HPDE6-E6E7 (cell line): ENCODE results near the gene MIEN1.
"Not testable (repeated sequence)": the region's sequence is repeated elsewhere in the genome, so short reads cannot be mapped to it uniquely, and the experiment has no call there.

Source experiments
- DNase-seq: peaks from one replicate; pipeline ENCODE4 v3.0.0; 2011; ENCODE audit warnings: missing footprints; ENCODE audit errors: extremely low spot score

MIEN1 gene

DNA sequence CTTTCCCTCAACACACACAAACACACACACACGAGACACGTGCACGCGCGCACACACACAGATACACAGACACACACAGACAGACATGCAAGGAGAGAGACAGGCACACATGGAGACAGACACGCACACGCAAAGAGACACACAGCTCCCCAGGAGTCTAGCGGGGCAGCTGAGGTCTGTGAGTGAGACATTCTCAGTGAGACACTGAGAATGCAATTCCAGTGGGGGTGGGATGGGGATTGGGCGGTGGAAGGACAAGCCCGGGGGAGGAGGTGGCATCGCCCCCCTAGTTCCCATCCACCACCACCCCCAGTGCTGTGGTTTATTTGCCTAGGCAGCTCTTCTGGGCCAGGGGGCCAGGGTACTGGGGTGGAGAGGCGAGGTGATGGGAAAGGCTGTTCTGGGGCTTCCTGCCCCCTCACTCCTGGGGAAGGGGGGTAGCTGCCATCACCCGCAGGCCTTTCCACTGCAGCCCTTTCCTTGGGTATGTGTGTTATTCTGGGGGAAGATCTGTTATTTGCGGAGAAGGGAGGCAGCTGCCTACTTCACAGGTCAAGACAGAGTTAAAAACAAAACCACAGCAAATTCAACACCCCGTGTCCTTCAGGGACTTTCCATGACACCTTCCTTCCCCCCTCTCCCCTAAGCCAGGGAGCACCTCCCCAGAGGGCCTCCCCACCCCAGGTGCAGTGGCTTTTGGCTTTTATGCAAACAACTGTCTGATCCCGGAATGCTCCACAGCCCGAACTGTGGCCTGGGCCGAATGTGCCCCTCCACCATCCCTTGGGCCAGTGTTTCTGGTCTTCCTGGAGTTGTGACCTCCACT lies 25.4 kb upstream of the MIEN1 start:
- DNase-seq = no peak

DNA sequence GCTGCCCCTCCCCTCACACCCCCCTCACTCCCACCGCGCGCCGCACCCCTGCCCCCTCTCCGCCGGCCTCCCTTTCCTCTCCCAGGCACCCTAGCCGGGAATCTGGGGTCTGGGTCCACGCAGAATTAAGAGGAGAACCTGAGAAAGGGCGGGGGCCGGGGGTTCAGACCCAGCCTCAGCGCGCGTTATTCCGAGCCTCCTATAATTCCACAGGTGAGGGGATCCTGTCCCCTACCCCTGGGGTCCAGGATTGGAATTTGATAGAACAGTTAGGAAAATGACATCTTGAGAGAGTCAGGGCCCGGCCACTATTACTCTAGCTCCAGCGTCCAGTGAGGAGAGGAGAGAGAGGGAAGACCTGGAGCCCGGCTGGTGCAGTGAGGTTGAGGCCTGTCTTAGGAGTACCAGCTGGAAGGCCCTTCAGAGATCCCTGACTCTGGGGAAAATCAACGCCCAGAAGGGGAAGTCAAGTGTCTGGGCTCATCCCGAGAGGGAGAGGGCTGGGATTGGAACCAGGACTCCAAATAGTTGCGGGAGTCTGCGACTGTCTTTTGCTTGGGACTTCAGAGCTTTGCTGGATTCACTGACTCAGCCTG lies 24.7 kb upstream of the MIEN1 start:
- no peak for DNase-seq

DNA sequence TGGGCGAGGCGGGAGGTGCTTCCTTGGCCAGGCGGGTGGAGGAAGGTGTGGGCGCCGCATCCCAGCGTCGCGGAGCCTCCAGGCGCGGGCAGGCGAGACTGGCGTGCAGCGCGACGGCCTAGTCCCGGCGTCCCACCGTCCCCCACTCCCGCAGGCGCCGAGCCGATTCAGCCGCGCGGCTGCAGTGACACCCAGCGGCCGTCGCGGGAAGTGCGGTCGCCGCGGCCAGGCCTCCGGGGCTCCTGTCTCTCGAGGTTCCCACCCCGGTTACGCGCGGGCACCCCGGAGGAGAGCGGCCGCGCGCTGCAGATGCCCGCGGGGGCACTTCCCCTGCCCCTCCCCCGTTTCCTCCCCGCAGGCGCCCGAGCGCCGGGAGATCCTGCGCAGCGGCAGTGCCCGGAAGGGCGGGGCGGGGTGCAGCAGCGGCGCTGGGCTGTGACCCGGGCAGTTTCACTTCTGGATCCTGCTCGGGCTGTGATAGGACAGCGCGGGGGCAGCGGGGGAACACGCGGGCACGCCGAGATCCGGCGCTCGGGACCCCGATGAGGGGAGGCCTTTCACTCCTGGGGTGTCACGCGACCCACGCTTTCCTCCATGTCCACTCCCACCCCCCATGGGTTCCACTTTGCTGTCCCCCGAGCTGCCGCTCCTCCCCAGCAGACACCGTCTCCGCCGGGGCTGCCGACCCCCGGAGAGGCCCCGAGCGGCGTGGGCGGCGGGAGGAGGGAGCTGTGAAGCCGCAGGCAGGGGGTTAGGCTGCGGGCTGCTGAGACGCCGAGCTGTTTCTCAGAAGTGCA lies 24.0 kb upstream of the MIEN1 start:
- peak; percentile 97 for DNase-seq

DNA sequence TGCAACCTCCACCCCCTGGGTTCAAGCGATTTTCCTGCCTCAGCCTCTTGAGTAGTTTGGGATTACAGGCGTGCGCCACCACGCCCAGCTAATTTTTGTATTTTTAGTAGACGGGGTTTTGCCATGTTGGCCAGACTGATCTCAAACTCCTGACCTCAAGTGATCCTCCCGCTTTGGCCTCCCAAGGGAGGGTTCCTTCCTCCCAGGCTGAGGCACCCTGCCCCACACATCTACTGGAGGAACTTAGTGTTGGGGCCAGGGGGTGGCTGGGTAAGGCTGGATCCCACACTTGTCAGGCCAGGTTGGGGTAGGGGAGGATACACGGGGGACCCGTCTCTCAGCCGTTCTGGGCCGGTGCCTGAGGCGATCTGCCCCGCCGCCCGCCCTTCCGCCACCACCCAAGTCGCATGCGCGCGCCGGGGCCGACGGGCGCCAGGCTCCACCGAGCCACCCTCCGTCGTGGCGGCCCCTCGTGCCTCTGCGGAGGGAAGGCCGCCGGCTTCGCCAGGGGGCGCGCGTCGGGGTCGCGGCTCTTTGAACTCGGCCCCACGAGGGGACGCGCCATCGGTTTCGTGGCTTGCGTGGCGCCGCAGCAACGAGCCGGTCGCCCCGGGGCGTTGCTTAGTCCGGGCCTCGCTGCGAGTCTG lies 23.3 kb upstream of the MIEN1 start:
- DNase-seq = peak; percentile 22

DNA sequence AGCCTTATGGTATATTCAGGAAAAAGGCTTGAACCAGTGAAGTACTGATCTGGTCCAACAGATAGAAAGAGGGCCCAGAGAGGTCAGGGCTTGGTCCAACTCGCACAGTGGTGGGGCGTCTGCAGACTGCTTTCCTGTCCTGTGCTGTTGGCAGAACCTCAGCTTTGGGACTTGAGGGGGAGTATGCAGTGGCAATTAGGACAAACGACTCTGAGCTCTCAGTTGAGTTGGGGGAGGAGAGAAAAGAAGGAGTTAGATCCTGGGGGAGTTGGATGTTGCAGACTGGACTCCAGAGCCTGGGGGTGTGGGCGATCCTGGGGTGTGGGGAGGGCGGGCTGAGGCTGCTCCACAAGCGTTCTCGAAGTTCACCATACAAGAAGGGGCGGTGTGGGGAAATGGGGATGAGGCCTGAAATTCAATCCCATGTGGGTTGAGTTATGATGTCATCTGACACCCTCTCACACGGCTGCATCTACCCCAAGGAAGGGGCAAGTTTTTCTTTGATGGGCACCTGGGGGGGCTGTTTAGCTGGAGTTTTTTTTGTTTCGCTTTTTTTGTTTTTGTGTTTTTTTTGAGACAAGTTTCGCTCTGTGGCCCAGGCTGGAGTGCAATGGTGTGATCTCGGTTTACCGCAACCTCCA lies 22.0 kb upstream of the MIEN1 start:
- DNase-seq = no peak

DNA sequence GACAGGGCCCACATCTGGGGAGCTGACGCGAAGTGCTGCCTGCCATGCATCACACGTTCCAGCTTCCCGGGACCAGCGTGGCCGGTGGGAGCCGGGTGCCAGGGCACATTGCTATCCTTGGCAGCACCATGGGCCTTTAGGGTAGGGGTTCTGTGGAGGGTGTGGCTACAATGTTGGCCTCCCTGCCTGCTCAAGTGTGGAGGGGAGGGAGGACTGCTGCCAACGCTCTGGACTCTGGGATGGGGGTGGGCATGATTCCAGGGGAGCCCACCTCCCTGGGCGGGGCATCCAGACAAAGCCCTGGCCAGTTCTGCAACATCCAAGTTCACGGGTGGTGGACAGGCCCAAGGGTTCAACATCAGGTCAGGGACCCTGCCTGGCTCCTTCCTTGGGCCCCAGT lies 21.3 kb upstream of the MIEN1 start:
- no peak for DNase-seq

DNA sequence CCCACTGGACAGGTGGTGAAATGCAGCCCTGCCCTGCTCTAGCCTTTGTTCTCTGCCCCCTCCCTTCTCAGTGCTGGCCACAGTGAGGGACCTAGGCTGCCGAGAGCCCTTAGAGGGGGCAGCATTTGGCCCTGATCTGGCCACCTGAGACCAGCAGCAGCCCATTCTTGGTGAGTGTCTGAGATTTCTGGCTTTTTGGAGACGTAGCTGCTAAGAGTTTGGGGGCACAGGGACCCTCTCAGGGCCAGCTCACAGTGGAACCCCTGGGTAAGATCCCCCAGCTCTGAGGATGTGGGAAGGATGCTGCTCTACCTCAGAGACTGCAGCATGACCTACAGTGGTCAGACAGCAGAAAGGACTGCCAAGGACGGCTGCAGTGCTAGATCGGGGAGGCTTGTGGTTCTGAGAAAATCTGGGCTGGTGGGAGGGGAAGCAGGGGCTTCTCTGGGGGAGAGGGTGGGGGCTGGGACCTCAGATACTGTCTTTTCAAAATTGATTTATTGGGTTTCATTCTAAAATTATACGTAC lies 20.7 kb upstream of the MIEN1 start:
- DNase-seq = no peak

DNA sequence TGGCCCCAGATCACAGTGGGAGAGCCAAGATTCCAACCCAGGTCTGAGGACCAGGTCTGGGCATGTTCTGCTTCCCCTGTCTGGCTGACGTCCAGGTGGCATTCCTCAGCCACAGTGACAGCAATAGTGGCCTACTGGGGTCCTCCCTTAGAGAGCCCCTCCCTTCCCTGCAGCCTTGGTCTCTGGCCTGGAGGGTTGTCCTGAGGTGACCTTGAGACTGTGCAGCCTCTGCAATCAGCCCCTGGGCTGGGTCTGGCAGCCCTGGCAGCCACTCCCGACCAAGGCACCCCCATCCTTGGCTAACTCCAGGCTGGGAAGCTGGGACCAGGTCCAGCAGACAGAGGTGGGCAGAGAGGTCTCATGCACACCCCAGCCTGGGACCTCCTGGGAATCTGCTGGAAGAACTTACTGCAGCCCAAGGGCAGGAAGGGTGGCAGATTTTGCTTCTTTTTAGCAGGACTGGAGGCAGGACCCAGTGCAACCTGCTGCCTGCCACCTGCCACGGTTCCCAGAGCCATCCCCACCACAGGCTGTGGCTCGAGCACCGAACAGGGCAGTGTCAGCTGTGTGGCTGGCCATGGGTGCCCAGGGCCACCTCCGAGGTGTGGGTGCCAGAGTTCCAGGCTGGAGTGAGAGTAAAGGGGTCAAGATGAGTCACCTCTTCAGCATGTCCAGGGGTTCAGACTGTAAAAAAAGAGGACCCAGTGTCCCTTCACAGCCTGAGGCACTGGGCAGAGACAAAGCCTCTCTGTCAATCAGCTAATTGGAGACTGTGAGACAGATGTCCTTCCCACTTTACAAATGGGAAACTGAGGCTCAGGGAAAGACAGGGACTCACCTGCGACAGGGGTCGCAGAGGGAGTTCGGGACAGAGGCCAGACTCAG lies 20.0 kb upstream of the MIEN1 start:
- no peak for DNase-seq

DNA sequence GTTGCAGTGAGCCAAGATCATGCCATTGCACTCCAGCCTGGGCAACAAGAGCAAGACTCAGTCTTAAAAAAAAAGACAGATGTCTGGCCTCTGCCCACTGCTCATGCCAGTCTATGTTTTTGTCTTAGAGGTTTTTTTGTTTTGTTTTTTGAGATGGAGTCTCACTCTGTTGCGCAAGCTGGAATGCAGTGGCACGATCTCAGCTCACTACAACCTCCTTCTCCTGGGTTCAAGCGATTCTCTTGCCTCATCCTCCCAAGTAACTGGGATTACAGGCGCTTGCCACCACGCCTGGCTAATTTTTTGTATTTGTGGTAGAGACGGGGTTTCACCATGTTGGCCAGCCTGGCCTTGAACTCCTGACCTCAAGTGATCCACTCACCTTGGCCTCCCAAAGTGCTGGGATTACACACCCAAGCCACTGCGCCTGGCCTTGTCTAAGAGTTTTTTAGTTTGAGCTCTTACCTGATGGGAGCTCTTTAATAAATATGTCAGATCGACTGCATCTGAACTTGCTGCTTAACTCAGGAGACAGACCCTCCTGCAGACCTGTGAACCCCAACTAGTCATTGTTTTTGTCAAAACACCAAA lies 18.2 kb upstream of the MIEN1 start:
- not testable (repeated sequence) for DNase-seq

DNA sequence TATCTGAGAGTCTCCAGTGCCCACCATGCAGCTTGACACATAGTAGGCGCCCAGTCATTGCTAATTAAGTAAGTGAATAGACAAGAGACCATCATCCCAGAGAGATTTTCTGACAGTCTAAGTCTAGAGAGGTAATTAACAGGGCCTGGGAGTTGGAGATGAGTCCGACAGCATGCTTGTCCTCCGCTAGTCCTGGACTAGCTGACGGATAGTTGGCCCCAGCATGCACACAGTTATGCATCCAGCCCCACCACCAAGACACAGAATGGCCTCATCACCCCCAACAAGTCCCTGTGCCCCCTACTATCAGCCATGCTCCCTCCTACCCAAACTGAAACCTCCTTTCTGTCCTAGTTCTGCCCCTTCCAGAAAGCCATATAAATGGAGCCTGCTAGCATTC lies 17.4 kb upstream of the MIEN1 start:
- DNase-seq = no peak

DNA sequence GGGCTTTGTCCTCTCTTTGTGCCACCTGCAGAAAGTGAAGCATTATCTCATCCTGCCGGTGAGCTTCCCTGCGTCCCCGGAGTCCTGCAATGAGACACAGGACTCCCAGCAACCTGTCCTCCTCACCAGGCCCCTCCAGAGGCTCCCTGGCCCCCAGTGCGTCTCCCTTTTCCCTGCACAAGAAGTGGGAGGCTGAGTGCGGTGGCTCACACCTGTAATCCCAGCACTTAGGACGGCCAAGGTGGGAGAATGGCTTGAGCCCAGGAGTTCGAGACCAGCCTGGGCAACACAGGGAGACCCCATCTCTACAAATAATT lies 15.8 kb upstream of the MIEN1 start:
- DNase-seq = no peak

DNA sequence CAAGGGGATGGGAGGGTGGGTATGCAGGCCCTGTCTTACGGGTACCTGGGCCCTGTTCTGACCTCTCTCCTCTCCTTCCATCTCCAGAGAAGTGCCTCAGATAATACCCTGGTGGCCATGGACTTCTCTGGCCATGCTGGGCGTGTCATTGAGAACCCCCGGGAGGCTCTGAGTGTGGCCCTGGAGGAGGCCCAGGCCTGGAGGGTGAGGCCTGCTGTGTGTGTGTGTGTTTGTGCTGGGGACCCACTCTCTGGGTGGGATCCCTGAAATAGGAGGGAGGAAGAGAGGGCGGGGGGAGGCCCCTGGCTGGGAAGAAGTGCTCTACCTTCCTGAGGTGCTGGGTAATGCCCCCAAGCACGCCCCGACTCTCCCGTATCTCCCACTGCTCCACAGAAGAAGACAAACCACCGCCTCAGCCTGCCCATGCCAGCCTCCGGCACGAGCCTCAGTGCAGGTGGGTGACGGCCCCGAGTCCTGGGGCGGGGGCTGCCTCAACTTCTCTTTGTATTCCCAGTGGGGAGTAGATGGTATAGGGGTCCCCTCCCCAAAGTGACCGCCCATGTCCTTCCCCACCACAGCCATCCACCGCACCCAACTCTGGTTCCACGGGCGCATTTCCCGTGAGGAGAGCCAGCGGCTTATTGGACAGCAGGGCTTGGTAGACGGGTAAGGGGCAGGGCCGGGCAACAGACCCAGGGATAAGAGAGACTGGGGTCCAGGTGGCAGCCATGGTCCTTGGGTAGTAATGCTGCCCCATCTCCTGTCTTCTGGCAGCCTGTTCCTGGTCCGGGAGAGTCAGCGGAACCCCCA lies 15.2 kb upstream of the MIEN1 start:
- no peak for DNase-seq

DNA sequence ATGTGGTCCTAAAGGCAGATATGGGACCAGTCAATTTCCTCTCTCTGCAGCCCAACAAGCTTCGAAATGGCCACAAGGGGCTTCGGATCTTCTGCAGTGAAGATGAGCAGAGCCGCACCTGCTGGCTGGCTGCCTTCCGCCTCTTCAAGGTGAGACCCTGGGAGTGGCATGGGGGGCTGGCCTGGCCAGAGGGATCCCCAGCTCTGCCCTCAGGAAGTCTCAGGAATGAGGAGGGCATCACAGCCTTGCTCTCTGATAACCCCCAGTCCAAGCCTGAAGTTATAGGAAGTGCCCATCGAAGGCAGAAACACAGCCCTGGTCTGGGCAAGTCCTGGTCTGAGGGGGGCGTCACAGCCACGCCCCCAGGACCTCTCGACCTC lies 14.5 kb upstream of the MIEN1 start:
- no peak for DNase-seq

DNA sequence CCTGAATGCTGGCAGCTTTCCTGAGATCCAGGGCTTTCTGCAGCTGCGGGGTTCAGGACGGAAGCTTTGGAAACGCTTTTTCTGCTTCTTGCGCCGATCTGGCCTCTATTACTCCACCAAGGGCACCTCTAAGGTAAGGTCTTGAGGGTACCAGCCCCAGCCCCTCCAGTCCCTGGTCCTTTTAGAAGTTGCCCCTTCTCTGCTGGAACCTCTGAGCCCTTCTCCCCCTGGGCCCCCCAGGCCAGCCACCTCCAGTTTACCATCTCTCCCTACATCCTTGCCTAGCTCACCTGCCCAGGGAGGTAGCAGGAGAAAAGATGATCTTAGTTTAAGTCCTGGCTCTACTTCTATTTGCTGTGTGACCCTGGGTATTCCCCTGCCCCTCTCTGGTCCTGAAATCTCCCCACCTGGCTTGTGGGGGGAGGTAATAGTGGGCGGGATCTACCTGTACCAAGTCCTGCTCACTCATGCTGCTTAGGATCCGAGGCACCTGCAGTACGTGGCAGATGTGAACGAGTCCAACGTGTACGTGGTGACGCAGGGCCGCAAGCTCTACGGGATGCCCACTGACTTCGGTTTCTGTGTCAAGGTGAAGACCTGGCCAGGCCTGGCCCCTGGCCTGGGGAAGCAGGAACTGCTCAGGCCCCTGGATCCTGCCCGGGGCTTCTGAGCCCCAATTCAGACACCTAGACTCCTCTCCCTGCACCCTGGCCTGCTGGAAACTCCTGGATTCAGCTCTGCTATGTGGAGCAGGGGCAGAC lies 13.9 kb upstream of the MIEN1 start:
- no peak for DNase-seq

DNA sequence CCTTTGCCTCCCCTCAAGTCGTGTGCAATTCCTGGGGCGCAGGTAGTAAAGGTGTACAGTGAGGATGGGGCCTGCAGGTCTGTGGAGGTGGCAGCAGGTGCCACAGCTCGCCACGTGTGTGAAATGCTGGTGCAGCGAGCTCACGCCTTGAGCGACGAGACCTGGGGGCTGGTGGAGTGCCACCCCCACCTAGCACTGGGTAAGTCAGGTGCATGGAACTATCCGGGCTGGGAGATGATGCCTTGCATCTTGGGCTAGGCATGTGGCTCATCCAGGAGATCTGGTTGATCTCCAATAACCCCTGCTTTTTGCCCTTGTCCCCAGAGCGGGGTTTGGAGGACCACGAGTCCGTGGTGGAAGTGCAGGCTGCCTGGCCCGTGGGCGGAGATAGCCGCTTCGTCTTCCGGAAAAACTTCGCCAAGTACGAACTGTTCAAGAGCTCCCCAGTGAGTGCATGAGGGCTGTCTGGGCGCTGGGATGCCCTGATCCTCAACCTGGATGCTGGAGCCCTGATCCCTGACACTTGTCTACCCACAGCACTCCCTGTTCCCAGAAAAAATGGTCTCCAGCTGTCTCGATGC lies 12.6 kb upstream of the MIEN1 start:
- DNase-seq = no peak

DNA sequence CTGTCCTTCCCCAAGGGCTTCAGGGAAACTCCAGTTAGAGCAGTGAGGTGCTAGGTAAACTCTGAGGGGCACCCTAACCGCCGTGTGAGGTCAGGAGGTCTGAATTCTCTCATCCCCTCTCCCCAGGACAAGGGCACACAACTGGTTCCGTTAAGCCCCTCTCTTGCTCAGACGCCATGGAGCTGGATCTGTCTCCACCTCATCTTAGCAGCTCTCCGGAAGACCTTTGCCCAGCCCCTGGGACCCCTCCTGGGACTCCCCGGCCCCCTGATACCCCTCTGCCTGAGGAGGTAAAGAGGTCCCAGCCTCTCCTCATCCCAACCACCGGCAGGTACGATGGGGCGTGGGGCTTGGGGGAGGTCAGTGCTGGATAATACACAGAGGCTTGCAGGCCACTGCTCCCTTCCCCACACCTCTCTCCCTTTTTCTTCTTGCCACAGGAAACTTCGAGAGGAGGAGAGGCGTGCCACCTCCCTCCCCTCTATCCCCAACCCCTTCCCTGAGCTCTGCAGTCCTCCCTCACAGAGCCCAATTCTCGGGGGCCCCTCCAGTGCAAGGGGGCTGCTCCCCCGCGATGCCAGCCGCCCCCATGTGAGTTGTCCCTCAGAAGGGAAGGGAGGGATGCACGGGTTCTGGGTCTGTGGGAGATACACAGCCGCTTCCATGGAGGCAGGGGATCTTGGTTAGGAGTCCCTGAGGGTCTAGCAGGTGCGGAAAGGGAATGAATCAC lies 12.0 kb upstream of the MIEN1 start:
- no peak for DNase-seq

DNA sequence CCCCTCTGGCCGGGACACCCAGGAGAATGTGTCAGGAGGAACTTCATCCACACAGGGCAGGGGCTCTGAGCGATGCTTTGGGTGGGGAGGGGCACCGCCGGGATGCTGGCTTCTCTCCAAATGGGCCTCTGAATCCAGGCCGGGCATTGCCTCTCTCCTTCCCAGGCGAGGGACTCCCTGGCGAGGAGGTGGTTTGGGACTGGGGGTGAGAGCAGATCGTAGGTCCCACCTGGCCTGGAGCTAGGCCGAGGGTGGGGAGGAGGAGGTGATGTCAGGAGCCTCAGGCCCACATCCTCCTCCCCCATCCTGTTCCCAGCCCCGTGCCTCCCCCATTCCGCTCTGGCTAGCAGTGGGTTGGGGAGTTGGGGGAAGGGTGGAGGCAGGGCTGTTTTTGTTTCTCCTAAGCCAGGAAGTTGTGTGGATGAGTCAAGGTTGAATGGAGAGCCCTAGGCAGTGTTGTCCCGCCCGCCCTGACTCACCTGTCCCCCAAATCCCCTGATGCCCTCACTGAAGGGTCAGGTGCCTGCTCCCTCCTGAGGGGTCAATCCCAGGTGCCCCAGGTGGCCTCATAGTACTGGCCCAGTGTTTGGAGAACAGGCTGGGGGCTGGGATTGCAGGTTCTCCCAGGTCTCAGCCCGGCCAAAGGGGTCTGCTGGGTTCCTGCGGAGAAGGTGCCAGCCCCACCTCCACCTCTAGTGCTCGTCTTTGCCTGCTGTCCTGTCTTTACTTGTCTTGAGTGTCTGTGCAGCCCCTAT lies 10.2 kb upstream of the MIEN1 start:
- peak; percentile 81 for DNase-seq
